ENCODE data around the gene NINL.
A peak's percentile ranks its signal among the peaks of the same experiment; 100 is the strongest.

NINL gene

GRCh38 chr20:25453035-25453810, 132.1 kb downstream of the NINL start:
- Histone ChIP-seq H3K4me2 (no peak overlapping the region), H4K20me1 (0 out of 2 replicates have a peak, but pooled peaks cover under 1% of the 10 kb centered on the region)

GRCh38 chr20:25452333-25452732, 133.0 kb downstream of the NINL start:
- no peak overlapping the region for H3K4me3 ChIP-seq
- peaks cover 17% of the 10 kb centered on the region for H3K9me3 ChIP-seq
- H3K4me1 ChIP-seq = no peaks in the 10 kb centered on the region
- peaks cover 87% of the 10 kb centered on the region for H3K36me3 ChIP-seq
- no peak for TF ChIP-seq Cebpa-rat (IDR thresholded peaks at IDR 0.05)
- H3K9ac ChIP-seq = no peak overlapping the region
- H4K20me1 ChIP-seq = no peaks in the 10 kb centered on the region
- H3K4me2 ChIP-seq = no peak overlapping the region
- H3K27ac ChIP-seq = no peak overlapping the region
- no peaks in the 10 kb centered on the region for H3K27me3 ChIP-seq

More at GRCh38 chr20:25453035-25453810, 132.1 kb downstream of the NINL start:
- Histone ChIP-seq H3K36me3 (peaks cover 87% of the 10 kb centered on the region), H3K9me3 (peaks cover 8% of the 10 kb centered on the region), H3K27ac (no peak overlapping the region), H3K4me3 (no peak overlapping the region), H3K4me1 (no peaks in the 10 kb centered on the region), H3K27me3 (no peaks in the 10 kb centered on the region), H3K9ac (no peak overlapping the region)
- no peak for TF ChIP-seq Cebpa-rat (IDR thresholded peaks at IDR 0.05)

- TF ChIP-seq Cebpa-rat (IDR thresholded peaks at IDR 0.05) = no peak
- no peak overlapping the region for H3K27ac ChIP-seq
- peaks cover 89% of the 10 kb centered on the region for H3K36me3 ChIP-seq
- peaks cover 32% of the 10 kb centered on the region for H3K9me3 ChIP-seq
- no peak overlapping the region for H3K4me3 ChIP-seq
- H3K4me1 ChIP-seq = no peaks in the 10 kb centered on the region
- no peak overlapping the region for H3K4me2 ChIP-seq
- no peak overlapping the region for H3K9ac ChIP-seq
- no peaks in the 10 kb centered on the region for H4K20me1 ChIP-seq
- H3K27me3 ChIP-seq = no peaks in the 10 kb centered on the region
Measured at GRCh38 chr20:25447671-25448070, 137.7 kb downstream of the NINL start.

- peaks cover 32% of the 10 kb centered on the region for H3K9me3 ChIP-seq
- H3K4me2 ChIP-seq = no peak overlapping the region
- H3K27me3 ChIP-seq = no peaks in the 10 kb centered on the region
- peaks cover 88% of the 10 kb centered on the region for H3K36me3 ChIP-seq
- no peak overlapping the region for H3K9ac ChIP-seq
- no peaks in the 10 kb centered on the region for H4K20me1 ChIP-seq
- peaks cover 10% of the 10 kb centered on the region for H3K4me1 ChIP-seq
- H3K27ac ChIP-seq = no peak overlapping the region
- no peak overlapping the region for H3K4me3 ChIP-seq
- no peak for TF ChIP-seq Cebpa-rat (IDR thresholded peaks at IDR 0.05)
Measured at GRCh38 chr20:25444556-25444955, 140.8 kb downstream of the NINL start.

GRCh38 chr20:25439328-25439727, 146.0 kb downstream of the NINL start:
- no peaks in the 10 kb centered on the region for H3K9me3 ChIP-seq
- H3K4me3 ChIP-seq = no peak overlapping the region
- no peak overlapping the region for H3K9ac ChIP-seq
- H4K20me1 ChIP-seq = no peaks in the 10 kb centered on the region
- no peak for TF ChIP-seq Cebpa-rat (IDR thresholded peaks at IDR 0.05)
- H3K36me3 ChIP-seq = peaks cover 74% of the 10 kb centered on the region
- H3K4me2 ChIP-seq = peak overlapping the region; percentile 60
- H3K4me1 ChIP-seq = peaks cover 26% of the 10 kb centered on the region
- peak overlapping the region; percentile 0; the same call in 1 of the 2 replicates for H3K27ac ChIP-seq
- H3K27me3 ChIP-seq = no peaks in the 10 kb centered on the region

GRCh38 chr20:25437153-25437581, 148.2 kb downstream of the NINL start:
- H3K9ac ChIP-seq = no peak overlapping the region
- H3K4me1 ChIP-seq = peaks cover 26% of the 10 kb centered on the region
- no peaks in the 10 kb centered on the region for H4K20me1 ChIP-seq
- H3K4me3 ChIP-seq = no peak overlapping the region
- H3K36me3 ChIP-seq = peaks cover 64% of the 10 kb centered on the region
- no peak for TF ChIP-seq Cebpa-rat (IDR thresholded peaks at IDR 0.05)
- no peaks in the 10 kb centered on the region for H3K9me3 ChIP-seq
- H3K27ac ChIP-seq = no peak overlapping the region
- H3K4me2 ChIP-seq = no peak overlapping the region
- no peaks in the 10 kb centered on the region for H3K27me3 ChIP-seq

- Histone ChIP-seq H3K4me3 (no peak overlapping the region), H3K27ac (no peak overlapping the region), H3K36me3 (peaks cover 83% of the 10 kb centered on the region), H4K20me1 (no peaks in the 10 kb centered on the region), H3K9ac (no peak overlapping the region), H3K9me3 (peaks cover 10% of the 10 kb centered on the region; the same call in 1 of the 2 replicates), H3K4me2 (no peak overlapping the region), H3K4me1 (no peaks in the 10 kb centered on the region), H3K27me3 (no peaks in the 10 kb centered on the region)
- TF ChIP-seq Cebpa-rat (IDR thresholded peaks at IDR 0.05) = no peak
Measured at GRCh38 chr20:25424536-25424935, 160.8 kb downstream of the NINL start.

- H3K36me3 ChIP-seq = peaks cover 83% of the 10 kb centered on the region
- H3K27me3 ChIP-seq = no peaks in the 10 kb centered on the region
- TF ChIP-seq Cebpa-rat (IDR thresholded peaks at IDR 0.05) = no peak
- no peaks in the 10 kb centered on the region for H3K4me1 ChIP-seq
- H3K4me2 ChIP-seq = no peak overlapping the region
- no peak overlapping the region for H3K4me3 ChIP-seq
- H4K20me1 ChIP-seq = no peaks in the 10 kb centered on the region
- no peak overlapping the region for H3K27ac ChIP-seq
- no peaks in the 10 kb centered on the region; the same call in 1 of the 2 replicates for H3K9me3 ChIP-seq
- no peak overlapping the region for H3K9ac ChIP-seq
Measured at GRCh38 chr20:25422032-25422431, 163.3 kb downstream of the NINL start.

- no peak overlapping the region for H3K9ac ChIP-seq
Measured at GRCh38 chr20:25421102-25421501, 164.2 kb downstream of the NINL start.

GRCh38 chr20:25418776-25419175, 166.6 kb downstream of the NINL start:
- Histone ChIP-seq H3K27me3 (no peaks in the 10 kb centered on the region), H3K4me3 (no peak overlapping the region), H3K9me3 (no peaks in the 10 kb centered on the region), H3K4me2 (no peak overlapping the region), H4K20me1 (no peaks in the 10 kb centered on the region), H3K9ac (no peak overlapping the region), H3K27ac (no peak overlapping the region), H3K4me1 (no peaks in the 10 kb centered on the region), H3K36me3 (peaks cover 88% of the 10 kb centered on the region)
- no peak for TF ChIP-seq Cebpa-rat (IDR thresholded peaks at IDR 0.05)

More at GRCh38 chr20:25421102-25421501, 164.2 kb downstream of the NINL start:
- Histone ChIP-seq H4K20me1 (no peaks in the 10 kb centered on the region), H3K27me3 (no peaks in the 10 kb centered on the region), H3K36me3 (peaks cover 83% of the 10 kb centered on the region), H3K4me2 (no peak overlapping the region), H3K9me3 (no peaks in the 10 kb centered on the region), H3K27ac (no peak overlapping the region), H3K4me1 (no peaks in the 10 kb centered on the region), H3K4me3 (no peak overlapping the region)
- TF ChIP-seq Cebpa-rat (IDR thresholded peaks at IDR 0.05) = no peak
